Colon (tissue), 2 donors: ENCODE results near the gene LSAMP.
"Not testable (repeated sequence)": the region's sequence is repeated elsewhere in the genome, so short reads cannot be mapped to it uniquely, and the experiment has no call there.

ENCODE experiments used
- FAIRE-seq: peaks from 2 replicates; lab custom pipeline; 2012; peaks lifted over from hg19 to GRCh38; lab: Jason Lieb, UNC
- donor health status: control.
- donor health status: control.

LSAMP gene

DNA sequence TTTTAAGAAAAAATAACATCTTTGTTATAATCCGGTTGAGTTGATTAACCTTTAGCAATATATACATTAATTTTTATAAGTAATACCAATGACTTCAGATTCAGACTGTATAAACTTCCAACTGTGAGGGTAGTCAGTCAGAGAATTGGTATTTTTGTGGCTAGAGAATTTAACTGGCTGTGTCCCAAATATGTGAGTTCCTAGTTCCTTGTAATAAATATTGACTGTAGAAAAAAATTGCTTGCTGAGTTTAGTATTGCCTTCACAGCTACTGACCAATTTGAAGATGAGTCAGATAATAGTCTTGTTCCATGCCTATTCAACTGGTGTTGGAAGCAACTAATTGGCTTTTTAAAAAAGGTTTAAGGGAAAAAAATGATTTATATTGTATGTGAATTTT is 611.2 kb downstream of the LSAMP start:
- FAIRE-seq = no peak

DNA sequence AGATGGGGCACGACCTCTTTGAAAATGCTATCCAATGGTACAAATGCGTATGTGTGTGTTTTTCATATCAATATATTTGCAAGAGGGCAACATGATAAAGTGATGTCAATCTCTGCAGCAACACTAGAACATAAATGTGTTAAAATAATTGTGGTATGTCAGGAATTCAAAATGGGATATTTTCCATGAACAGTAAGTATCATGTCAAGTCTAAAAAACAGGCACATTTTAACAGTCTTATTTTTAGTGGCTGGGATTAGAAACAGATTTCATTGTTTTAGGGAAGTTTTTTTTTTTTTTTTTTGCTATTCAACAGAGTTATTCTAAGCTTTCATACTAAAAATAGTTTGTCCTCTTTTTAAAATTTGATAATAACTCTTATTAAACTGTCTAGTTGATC is 612.2 kb downstream of the LSAMP start:
- no peak for FAIRE-seq

DNA sequence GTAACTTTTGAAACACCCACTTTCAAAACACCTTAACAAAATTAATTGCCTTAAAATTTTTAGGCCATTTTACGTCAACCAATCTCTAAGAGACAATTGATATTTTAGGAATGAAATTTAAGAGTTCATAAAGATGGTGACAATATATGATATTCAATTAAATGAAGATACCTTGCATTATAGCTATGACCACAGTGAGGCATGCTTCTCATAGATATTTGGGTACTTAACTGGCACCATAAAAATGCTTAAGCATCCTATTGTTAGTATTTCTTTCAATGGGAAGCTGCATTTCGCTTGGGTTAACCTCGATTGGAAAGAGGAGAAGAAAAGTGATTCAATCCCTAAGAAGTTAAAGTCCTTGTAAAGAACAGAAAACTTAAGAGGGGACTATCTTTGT is 613.0 kb downstream of the LSAMP start:
- no peak for FAIRE-seq

DNA sequence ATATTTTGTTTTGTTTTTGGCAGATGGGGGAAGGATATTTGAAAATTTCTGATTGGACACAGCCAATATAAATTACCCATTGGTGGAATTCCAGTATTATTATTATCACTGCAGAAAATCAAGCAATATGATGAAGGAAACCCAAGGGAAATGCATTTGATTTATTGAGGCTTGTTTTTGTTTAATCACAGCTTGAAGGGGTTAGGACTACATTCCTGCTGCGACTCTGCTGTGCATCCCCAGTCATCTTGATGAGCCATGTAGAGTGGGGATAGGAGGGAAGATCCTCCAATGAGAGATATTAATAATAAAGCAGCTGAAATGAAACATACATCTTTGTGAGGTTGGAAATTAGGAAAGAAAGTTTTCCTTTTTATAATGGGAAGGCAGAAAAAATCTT is 613.4 kb downstream of the LSAMP start:
- no peak for FAIRE-seq

DNA sequence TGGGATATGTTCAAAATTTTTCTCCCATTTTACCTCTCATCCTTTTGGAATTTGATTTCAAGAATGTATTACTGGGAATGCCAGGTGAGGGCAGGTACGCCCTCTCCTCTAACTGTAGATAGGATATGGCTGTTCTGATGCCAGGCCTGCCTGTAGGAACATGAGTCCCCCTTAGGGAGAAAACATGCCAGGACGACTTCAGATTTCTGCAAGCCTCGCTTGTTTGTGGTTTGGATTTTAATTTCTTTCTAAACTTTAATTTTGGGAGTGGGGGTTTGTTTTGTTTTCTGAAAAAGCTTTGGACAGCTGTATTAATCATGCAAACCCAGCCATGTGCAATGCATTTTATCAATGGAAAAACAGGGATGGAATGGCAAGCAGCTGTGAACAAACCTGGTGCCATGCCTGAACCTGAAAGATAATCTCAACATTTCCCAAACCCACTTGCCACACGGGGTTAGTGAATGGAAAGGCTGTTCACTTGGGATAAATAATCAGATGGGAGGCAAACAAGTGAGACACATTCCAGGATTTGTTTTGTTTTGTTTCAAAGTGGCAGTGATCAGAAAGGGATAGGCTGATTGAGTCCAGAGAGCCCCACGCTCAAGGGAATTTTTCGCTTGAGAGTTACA is 614.4 kb downstream of the LSAMP start:
- no peak for FAIRE-seq

DNA sequence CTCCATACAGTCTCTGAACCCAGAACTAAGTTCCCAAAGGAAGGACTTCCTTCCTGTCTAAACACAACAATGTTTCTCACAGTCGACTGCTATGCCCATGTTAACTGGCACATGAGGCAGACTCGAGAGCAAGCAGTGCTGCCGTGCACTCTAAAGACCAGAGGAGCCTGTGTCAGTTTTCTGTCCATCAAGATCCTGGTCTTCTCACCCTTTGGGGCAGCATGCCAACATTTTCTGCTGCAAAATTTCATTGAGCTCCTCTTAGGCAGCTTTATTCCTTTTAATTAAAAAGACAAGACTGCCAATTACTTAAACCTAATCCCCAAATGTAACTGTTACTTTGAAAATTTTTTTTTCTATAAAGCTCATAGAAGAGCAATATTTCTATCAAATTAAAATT is 616.9 kb downstream of the LSAMP start:
- FAIRE-seq = no peak

DNA sequence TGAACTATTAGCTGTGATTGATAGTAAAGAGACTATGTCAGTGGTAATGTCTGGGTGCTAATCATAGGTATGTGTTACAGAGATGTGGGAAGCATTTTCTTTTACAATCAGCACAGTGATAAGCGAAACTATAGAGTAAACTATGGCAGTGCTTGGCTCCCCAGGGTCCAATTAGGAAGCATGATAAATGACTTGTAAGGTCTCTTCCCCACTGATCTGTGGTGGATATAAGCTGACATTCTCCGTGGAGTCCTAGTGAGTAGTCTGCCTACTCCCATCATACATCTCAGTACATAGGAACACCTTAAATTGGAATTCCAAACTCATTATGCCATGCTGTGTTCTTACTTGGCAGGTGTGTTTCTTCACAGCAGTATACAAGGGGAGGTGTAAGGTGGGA is 617.8 kb downstream of the LSAMP start:
- FAIRE-seq = no peak

DNA sequence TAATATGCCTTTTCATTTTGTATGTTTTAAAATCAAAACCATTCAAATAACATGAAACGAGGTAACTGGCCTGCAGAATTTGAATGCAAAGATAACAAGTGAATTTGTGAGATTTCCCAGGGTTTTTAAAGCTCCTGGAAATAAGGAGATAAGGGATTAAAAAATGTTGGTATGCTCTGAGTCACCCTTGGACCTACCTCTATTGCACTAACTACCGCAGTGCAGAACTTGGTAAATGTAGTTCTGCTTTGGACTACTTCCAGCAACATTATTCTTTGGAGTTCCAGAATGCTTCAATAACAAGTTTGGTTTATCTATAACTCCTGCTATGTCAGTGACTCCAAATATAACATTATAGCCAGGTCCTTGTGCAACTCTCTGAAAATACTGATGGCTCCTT is 620.2 kb downstream of the LSAMP start:
- no peak for FAIRE-seq

DNA sequence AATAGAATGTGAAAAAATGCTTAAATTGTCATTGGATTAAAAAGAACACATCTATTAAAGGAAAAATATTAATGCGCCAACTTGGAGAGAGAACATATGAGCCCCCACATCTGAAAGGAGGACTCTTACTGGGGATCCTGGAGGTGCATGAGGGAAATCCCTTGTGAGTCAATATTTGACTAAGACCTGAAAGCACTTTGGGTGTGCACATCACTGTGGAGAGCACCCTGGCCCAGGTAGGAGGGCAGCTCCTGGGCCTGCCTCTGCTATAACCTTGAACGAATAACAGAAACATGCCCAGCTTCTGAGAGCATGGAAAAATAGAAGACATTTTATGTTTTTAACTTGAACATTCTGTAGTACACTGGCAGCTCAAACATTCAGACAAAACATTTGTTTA is 622.2 kb downstream of the LSAMP start:
- FAIRE-seq = no peak

DNA sequence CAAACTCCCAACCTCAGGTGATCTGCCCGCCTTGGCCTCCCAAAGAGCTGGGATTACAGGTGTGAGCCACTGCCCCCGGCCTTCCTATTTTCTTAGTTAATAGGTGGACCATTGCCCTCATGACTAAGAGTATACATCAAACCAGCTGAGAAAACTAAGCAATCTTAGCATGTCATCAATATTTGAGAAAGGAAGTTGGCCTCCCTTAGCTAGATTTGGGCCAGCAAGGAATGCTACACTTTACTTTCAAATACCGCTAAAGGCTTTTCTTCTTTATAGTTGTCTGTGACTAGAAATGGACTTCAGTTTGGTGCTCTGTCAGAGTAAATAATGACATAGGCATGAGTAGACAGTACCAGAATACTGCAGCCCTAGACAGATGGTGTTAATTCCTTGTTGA is 622.7 kb downstream of the LSAMP start:
- no peak for FAIRE-seq

DNA sequence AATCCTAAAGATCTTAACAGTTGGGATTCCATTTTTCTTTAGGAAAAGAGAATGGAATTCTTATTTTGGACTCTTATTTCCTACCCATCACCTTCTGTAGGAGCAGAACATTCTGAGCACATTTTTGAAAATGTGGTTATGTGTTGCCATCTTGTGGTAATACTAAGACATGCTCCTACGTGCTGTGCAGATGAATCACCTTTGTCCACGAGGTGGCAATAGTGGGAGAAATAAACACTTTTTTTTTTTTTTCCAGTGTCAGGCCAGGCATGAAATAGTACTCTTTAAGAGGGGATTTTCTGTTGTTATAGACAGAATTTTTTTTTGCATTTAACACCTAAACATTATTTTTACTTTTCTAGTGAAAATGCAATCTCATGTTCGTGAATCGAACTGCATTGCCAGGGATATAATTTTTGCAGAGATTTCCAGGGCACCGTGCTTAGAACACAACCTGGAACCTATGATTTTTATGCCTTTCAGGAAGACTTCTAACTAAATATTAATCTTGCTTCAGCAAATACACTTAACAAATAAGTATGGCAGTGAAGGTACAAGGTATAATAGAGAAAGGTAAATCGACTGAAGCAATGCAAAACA is 625.4 kb downstream of the LSAMP start:
- FAIRE-seq = peak; percentile 92

DNA sequence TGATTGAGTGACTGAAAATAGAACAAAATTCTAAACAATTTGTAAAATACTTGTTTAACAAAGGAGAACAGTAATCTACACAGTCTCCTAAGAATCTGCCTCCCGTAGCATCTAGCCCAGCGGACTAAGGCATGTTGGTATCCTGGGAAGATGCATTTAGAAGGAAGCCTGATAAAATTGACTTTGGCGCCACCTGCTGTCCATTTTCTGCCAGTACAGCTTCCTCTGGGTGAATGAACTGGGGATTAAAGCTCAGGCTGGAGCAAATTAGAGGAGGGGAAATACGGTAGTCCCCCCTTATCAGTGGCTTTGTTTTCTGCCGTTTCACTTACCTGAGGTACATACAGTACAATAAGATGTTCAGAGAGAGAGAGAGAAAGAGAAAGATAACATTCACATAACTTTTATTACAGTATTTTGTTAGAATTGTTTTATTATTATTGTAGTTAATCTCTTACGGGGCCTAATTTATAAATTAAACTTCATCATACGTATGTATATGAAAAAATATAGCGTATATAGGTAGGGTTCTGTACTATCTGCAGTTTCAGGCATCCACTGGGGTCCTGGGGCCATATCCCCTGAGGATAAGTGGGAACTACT is 630.4 kb downstream of the LSAMP start:
- FAIRE-seq = no peak

DNA sequence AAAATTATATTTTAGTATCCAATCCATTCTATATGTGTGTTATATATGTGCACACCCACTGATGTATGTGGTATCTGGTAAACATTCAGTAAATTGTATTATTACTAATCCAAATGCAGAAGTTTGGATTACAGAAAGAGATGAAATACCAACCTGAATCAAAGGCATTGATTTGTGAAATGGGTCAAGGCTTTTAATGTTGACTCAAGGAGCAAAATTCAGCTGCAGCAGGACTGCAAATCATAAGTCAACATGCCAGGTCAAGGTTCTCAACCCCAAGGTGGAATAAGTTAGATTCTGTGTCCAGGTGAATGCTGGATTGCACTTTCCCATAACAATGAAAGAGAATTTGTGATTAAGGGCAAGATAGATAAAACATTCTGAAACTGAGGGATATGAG is 631.3 kb downstream of the LSAMP start:
- FAIRE-seq = no peak

DNA sequence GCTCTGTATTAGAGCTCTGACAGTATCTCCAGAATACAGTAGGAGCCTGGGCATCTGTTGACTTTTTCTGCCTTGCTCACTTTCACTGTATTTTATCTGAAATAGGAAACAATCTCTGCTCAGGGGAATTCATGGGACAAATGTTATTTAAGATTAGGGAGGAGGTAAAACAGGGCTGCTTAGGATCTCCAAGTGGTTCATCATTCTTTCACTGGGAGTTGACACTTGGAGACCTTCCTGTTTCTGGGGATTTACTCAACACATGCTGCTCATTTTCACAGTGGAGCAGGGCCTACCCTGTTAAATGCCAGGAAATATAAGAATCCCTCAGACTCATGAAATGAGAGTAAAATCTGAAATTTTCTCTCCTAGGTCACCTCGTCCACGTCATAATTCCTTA is 636.5 kb downstream of the LSAMP start:
- FAIRE-seq = no peak

DNA sequence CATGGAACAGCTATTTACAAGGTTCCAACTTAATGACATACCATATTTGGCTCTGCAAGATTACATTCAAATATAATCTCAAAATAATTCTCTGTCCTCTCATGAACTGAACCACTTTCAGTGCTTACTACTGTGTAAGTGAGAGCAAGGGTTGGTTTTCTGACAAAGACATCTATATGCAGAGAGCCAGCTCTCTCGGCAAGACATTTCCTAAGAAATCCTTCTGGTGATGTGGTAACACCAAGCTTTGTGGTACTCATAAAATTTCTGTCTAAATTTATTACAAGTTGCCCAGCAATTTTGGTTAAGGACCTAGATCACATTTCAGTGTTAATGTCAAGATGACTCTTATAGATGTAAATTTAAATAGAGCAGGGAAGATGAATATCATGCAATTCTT is 637.0 kb downstream of the LSAMP start:
- FAIRE-seq = no peak

DNA sequence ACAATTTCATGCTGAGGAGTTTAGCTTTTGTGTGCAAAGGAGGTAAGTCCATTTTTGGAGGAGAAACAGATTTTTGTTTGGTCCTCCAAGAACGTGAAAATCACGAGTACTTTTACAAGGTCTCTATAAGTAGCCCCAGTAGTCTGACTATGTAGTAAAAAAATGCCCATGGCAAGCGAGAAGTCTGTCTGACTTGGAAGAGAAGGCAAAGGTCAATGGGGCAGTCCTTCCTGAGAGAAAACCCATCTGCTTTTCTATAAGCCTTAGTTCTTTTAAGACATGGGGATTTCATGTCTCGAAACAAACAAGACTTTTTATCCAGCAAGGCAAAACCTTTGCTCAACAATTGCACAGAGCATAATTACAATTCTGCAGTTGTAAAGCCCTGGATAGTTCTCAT is 638.8 kb downstream of the LSAMP start:
- no peak for FAIRE-seq

DNA sequence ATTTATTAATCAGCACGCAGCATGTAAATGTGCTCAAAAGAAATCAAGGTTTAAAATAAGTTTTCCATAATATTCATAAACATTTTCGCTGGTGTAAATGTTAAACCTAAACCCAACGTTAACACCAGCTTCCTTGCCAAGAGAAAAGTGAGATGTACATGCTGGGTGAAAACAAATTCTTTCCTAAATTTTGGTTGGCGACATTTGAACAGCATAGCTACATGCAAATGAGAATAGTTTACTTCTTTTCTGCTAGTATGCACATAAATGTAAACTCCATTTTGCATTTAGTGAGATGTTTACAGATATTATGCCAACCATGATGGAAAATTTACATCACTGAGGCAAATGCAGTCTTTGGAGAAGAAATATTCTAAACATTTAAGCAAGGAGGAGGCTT is 639.8 kb downstream of the LSAMP start:
- FAIRE-seq = no peak

DNA sequence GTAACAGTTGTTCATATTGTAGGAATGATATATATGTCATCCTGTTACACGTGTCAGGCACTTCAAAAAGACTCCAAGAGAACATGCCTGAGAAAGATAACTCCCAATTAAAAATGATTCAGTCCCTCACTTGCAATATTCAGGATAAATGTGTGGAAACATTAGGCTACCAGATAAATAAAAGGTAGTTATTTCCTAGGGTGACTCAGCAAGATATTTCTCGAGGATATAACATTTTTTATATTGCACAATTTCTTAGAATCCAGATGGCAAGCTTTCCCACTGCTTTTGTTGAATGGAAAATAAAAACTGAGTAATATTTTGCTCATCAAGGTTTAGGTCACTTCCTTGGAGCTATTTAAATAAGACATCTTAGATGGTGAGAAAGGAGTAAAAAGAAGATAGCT is 640.6 kb downstream of the LSAMP start:
- FAIRE-seq = no peak

DNA sequence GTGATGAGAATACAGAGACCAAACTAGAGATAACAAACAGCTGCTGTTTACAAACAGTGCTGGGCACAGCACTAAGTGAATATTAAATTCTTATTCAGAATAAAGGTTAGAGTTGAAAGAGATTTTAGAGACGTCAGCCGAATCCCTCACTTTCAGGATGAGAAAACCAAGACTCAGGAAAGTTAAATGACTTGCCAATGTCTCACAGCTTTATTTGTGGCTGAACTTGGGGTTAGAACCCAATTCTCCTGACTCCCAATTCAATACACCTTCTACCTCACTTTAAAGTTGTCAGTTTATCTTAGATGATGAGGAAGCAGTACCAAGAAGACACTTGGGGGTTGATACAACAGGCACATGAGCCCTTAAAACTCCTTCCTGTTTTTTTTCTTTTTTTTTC is 641.1 kb downstream of the LSAMP start:
- FAIRE-seq = no peak

DNA sequence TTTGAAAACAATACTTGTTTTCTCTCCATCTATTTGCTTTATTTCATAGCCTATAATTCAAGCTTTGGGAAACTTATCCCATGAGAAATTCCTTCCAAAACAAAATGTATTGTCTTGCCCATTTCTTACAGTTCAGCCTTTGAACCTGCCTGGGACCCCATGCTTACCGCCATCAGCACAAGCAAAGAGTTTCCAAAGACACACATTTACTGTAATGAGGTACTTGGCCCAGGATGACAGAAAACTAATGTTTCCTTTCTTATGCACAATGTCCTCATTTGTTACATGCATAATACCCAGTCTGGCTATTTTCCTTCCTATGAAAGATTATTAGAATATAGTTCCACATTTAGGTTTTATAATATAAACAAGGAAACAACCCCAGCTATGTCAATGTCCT is 641.6 kb downstream of the LSAMP start:
- no peak for FAIRE-seq

DNA sequence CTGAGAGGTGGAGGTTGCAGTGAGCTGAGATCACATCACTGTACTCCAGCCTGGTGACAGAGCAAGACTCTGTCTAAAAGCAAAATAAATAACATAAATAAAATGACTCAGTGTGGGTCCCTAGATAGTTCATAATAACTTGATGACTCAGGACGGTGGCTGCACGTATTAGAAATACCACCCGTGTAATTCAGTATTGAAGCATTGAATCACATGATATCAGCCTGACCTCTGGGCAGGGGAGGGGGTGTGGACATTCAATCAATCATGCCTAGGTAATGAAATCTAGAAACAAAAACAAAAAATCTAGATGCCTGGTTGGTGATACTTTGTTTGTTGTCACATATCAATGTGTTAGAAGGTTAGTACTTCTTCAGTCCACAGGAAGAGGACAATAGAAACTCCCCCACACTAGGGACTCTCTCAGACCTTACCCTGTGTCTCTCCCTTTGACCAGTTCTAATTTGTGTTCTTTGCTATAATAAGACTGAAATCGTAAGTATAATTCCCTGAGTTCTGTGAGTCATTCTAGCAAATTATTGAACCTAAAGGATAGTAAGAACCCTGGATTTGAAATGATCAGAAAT is 644.7 kb downstream of the LSAMP start:
- no peak for FAIRE-seq

DNA sequence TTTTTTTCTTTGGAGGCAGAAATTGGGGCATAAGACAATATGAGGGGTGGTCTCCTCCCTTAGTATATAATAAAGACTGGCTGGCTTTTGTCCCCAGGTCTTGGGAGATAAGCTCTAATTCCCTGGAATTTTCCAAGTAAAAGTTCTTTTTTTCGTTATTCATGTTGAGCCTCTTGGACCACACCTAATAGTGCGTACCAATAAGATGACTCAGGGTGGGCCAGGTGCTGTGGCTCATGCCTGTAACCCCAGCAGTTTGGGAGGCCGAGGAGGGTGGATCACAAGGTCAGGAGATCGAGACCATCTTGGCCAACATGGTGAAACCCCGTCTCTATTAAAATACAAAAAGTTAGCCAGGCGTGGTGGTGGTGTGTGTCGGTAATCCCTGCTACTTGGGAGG is 645.2 kb downstream of the LSAMP start:
- not testable (repeated sequence) for FAIRE-seq

DNA sequence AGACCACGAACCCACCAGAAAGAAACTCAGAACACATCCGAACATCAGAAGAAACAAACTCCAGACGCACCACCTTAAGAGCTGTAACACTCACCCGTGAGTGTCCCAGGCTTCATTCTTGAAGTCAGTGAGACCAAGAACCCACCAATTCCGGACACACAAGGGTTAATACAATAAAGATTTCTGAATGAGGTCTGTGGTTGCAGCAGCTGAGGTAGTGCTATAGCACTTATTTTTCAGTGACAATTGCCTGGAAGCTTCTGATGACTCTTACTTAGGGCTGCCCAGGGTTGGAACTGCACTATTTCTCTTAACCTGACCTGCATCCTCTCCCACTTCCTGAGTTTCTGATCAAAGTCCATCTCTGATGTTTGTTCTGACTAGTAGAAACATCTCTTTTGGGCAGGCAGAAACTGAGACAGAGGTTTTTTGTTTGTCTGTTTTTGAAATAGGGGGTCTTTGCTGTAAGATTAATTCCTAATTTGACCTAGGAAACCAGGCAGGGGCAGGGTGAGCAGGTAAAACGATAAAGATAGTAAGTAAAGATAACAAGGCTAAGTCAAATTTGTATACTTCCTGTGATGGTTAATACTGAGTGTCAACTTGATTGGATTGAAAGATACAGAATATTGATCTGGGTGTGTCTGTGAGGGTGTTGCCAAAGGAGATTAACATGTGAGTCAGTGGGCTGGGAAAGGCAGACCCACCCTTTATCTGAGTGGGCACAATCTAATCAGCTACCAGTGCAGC is 652.9 kb downstream of the LSAMP start:
- no peak for FAIRE-seq
